Endodermal cell (in vitro differentiated cells): ENCODE results near the gene CAND1. TPM values are rescaled to one million over a fixed set of nuclear protein-coding genes. Genes with fewer than 3 reads are reported as not detected.

Experiments
- DNase-seq: peaks from one replicate; pipeline ENCODE4 v3.0.0-alpha.2; 2017
- H3K27ac ChIP-seq: 2 replicates; pipeline ENCODE4 v1.5.1; 2013; ENCODE audit warnings: mild to moderate bottlenecking, low read depth, low read length, moderate library complexity
- H3K27me3 ChIP-seq: 2 replicates; pipeline ENCODE4 v1.6.1; 2013; ENCODE audit warnings: mild to moderate bottlenecking, low read length, moderate library complexity; ENCODE audit not compliant: insufficient read depth, control insufficient read depth, poor library complexity, severe bottlenecking
- H3K36me3 ChIP-seq: 2 replicates; pipeline ENCODE4 v1.7.0; 2013; ENCODE audit warnings: mild to moderate bottlenecking, low read length, moderate library complexity; ENCODE audit not compliant: control insufficient read depth, insufficient read depth
- H3K4me1 ChIP-seq: one replicate; pipeline ENCODE4 v1.7.0; 2013; ENCODE audit warnings: low read length; ENCODE audit not compliant: control insufficient read depth, insufficient read depth
- H3K4me3 ChIP-seq: 2 replicates; pipeline ENCODE4 v1.5.1; 2013; ENCODE audit warnings: mild to moderate bottlenecking, low read length, moderate library complexity
- H3K9ac ChIP-seq: 2 replicates; pipeline ENCODE4 v1.6.1; 2013; ENCODE audit warnings: mild to moderate bottlenecking, low read length, moderate library complexity; ENCODE audit not compliant: poor library complexity, severe bottlenecking; ENCODE audit errors: extremely low read depth
- H3K9me3 ChIP-seq: 2 replicates; pipeline ENCODE4 v1.6.1; 2013; ENCODE audit warnings: mild to moderate bottlenecking, low read length, moderate library complexity; ENCODE audit not compliant: control insufficient read depth
- H3K27ac Mint-ChIP-seq: 2 replicates; pipeline ENCODE4 v1.8.0; 2020; ENCODE audit warnings: mixed read lengths
- H3K27me3 Mint-ChIP-seq: 2 replicates; pipeline ENCODE4 v1.8.0; 2021; ENCODE audit warnings: mild to moderate bottlenecking, mixed read lengths; ENCODE audit not compliant: insufficient read depth
- H3K36me3 Mint-ChIP-seq: 2 replicates; pipeline ENCODE4 v1.8.0; 2020; ENCODE audit warnings: low read depth, mixed read lengths
- H3K4me1 Mint-ChIP-seq: 2 replicates; pipeline ENCODE4 v1.8.0; 2020; ENCODE audit warnings: mixed read lengths
- H3K4me3 Mint-ChIP-seq: 2 replicates; pipeline ENCODE4 v1.8.0; 2020; ENCODE audit warnings: mild to moderate bottlenecking, moderate library complexity, mixed read lengths
- H3K9me3 Mint-ChIP-seq: 2 replicates; pipeline ENCODE4 v1.8.0; 2020; ENCODE audit warnings: mild to moderate bottlenecking, mixed read lengths
- CTCF ChIP-seq: fragments of 200-600 bp; sonication (generic); conservative IDR thresholded peaks from 2 replicates; pipeline ENCODE4 v1.5.0; 2021; ENCODE audit warnings: antibody characterized with exemption, mild to moderate bottlenecking
- WGBS, 2 experiments: methylation state at CpG; one replicate each; pipeline versions ENCODE4 v1.1.5 to v1.1.7; 2013; ENCODE audit warnings: missing lambda C conversion rate in 2 of 2, mixed read lengths in 1 of 2; ENCODE audit not compliant: insufficient coverage in 1 of 2, insufficient read length in 1 of 2; 5-methylcytosine and 5-hydroxymethylcytosine counted together
- total RNA-seq, 2 donors: library from RNA; stranded (reverse); fragmentation: NEBNext Ultra II Directional in 1 of 2; extraction: Animal tissue kit (Norgen Biotek cat#: 25700) in 1 of 2; gene quantifications; 2 replicates in 1 of 2; 3 replicates in 1 of 2; pipeline ENCODE4 v1.2.1, GENCODE V29; 2021

CAND1 gene
- total RNA-seq, 2 donors from 2014 or later, result 207 to 259 TPM

GRCh38 chr12:67241482-67241881 lies 27.7 kb upstream of the CAND1 start:
- DNase-seq, result no peak
- no peaks in the 10 kb centered on the region for H3K4me1 ChIP-seq

GRCh38 chr12:67243260-67243659 lies 25.9 kb upstream of the CAND1 start:
- no peak overlapping the region for H3K27ac ChIP-seq
- H3K27me3 Mint-ChIP-seq, result peaks cover 16% of the 10 kb centered on the region
- no peak overlapping the region for H3K4me3 Mint-ChIP-seq
- H3K9ac ChIP-seq, result no peak overlapping the region
- no peak overlapping the region for H3K4me3 ChIP-seq
- H3K9me3 ChIP-seq, result no peaks in the 10 kb centered on the region
- no peaks in the 10 kb centered on the region for H3K4me1 ChIP-seq
- no peaks in the 10 kb centered on the region for H3K36me3 ChIP-seq
- no peak for DNase-seq
- H3K9me3 Mint-ChIP-seq, result no peaks in the 10 kb centered on the region
- no peaks in the 10 kb centered on the region for H3K36me3 Mint-ChIP-seq
- H3K27ac Mint-ChIP-seq, result no peak overlapping the region
- H3K27me3 ChIP-seq, result peaks cover 6% of the 10 kb centered on the region
- no peak for TF ChIP-seq CTCF
- H3K4me1 Mint-ChIP-seq, result no peaks in the 10 kb centered on the region

More at GRCh38 chr12:67241482-67241881, 27.7 kb upstream of the CAND1 start:
- Mint-ChIP-seq H3K4me3 (no peak overlapping the region), H3K9me3 (no peaks in the 10 kb centered on the region), H3K27ac (no peak overlapping the region), H3K27me3 (peaks cover 13% of the 10 kb centered on the region), H3K36me3 (no peaks in the 10 kb centered on the region), H3K4me1 (peaks cover 10% of the 10 kb centered on the region)
- H3K36me3 ChIP-seq, result no peaks in the 10 kb centered on the region
- H3K9me3 ChIP-seq, result no peaks in the 10 kb centered on the region
- no peak overlapping the region for H3K9ac ChIP-seq
- 93 to 100% methylated on average over 1 to 3 of the region's 3 CpGs for WGBS, 2 experiments
- peaks cover 6% of the 10 kb centered on the region for H3K27me3 ChIP-seq
- H3K4me3 ChIP-seq, result no peak overlapping the region
- TF ChIP-seq CTCF, result no peak
- H3K27ac ChIP-seq, result no peak overlapping the region

- WGBS, 2 experiments, result 83 to 92% methylated on average over 1 to 4 of the region's 4 CpGs
- Mint-ChIP-seq H3K4me1 (no peaks in the 10 kb centered on the region), H3K27me3 (peaks cover 6% of the 10 kb centered on the region), H3K36me3 (no peaks in the 10 kb centered on the region), H3K9me3 (no peaks in the 10 kb centered on the region), H3K4me3 (no peak overlapping the region), H3K27ac (no peak overlapping the region)
- Histone ChIP-seq H3K27me3 (no peaks in the 10 kb centered on the region), H3K9ac (no peak overlapping the region), H3K4me1 (no peaks in the 10 kb centered on the region), H3K4me3 (no peak overlapping the region), H3K36me3 (no peaks in the 10 kb centered on the region), H3K27ac (no peak overlapping the region), H3K9me3 (no peaks in the 10 kb centered on the region)
- no peak for TF ChIP-seq CTCF
- DNase-seq, result no peak
These were observed 23.6 kb upstream of the CAND1 start for GRCh38 chr12:67245571-67245970.
